ENCODE measurements around the gene OCIAD1.

The OCIAD1 gene

GRCh38 chr4:48896845-48897244 is 66.0 kb downstream of the OCIAD1 start:
- no peak for DNase-seq

DNA sequence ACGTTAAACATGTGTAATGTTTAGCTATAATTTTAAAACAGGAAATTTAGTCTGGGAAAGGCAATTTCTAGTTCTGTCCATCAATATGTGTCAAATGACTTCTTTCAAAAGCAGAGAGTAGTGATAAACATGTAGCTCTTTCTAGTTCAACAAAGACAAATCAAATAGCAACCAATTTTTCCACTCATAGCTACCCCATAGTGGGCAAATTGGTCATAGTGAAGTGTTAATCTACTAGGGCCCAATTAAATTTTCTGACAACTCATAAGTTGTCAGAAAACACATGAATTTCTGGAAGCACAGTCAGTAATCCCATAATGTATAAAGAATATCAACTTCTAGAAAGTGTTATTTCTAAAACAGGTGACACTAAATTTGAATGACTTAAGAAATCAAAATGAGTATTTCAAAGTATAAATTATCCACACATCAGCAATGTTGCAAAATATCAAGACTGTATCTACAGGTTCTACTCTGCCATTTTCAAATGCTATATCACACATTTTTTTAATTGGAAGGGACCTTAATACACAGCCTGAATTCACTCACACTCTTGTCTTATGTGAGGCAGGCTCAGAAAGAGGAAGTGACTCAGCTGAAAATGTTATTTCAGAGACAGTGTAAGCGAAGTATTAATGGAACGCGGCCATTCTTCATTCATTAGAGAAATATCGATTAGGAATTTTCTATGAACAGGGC is 68.0 kb downstream of the OCIAD1 start:
- no peak for DNase-seq

- no peak for DNase-seq
These were observed 68.5 kb downstream of the OCIAD1 start for GRCh38 chr4:48899432-48899749.

GRCh38 chr4:48899950-48900349 is 69.1 kb downstream of the OCIAD1 start:
- DNase-seq, result no peak

- no peak for DNase-seq
These were observed 70.3 kb downstream of the OCIAD1 start for GRCh38 chr4:48901196-48901595.

GRCh38 chr4:48902266-48902665 is 71.4 kb downstream of the OCIAD1 start:
- no peak for DNase-seq

- no peak for DNase-seq
These were observed 73.2 kb downstream of the OCIAD1 start for GRCh38 chr4:48904101-48904500.

DNA sequence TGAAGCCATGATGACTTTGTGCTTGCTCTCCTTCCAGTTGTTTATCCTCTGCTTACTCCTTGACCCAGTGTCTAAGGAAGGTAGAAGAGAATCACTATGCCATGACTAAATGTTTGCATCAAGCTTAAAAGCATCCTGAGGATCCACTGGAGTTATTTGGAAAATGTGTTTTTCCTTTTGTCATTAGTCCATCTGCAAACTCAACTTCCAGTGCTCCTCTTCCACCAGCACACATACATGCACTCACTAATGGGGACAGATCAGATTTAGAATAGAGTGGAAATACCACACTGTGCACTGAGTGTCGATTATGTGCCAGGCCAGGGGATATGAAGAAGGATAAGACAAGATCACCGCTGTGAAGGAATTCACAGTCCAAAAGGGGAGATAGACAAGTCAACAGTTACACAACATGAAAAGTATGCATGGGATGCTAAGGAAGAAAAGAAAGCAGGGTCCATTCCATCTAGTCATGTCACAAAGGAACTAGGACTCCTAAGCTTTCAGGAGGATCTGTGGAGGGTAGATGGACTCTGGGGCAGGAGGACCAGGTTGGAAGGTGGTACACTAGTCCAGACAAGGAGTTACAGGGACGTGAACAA is 73.8 kb downstream of the OCIAD1 start:
- DNase-seq, result no peak

GRCh38 chr4:48905363-48906015 is 74.6 kb downstream of the OCIAD1 start:
- DNase-seq, result no peak

DNA sequence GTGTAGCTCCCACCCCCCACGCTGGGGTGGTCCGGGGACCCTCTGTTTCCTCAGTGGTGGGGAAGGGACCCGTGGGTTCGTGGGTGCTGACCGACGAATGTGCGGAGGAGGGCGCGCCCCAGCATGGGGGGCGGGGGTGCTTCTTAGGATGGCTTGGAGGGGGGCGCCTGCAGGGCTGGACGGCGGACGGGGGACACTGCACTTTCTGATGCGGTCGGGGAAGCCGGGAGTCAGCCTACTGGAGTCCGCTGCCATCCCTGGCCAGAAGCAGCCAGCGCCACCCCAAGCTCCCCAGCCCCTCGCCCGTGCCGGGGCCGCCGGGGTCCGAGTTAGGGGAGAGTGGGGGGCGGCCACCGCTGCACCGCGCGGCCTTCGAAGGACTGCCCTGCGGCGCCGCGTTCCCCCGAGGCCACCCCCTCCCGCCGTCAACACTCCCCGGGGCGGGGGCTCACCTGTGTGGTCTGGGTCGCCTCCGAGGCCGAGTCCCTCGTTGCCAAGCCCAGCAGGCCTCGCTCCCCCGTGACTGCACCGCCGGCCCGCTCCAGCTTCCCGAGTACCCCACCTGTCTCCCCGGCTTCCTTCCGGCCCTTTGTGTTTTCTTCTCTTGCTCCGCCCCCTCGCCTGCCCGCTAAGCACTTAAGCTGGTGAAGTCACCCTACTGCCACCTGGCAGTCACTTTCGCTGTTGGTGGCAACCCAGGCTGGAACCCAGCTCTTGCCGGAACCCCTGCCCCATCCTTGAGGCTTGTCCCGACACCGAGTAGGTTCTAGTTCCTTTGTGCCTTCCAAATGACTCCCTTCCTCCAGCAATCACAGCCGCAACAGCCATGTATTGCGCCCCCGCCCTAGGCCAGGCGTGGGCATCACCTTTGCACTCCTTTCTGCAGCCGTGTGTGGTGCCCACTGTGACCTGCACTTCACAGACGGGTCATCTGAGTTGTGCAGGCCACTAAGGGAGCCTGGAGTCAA is 75.6 kb downstream of the OCIAD1 start, which contains the start of gene OCIAD2:
Gene OCIAD2, minus strand, starts transcription at position 569 of the 968 bp plus-strand sequence. CDS start 2,225 bp downstream, outside the sequence.
- no peak for DNase-seq

- no peak for DNase-seq
These were observed 77.0 kb downstream of the OCIAD1 start for GRCh38 chr4:48907706-48908477.

GRCh38 chr4:48908687-48909086 is 77.8 kb downstream of the OCIAD1 start:
- no peak for DNase-seq

GRCh38 chr4:48909697-48910096 is 78.8 kb downstream of the OCIAD1 start:
- no peak for DNase-seq

DNA sequence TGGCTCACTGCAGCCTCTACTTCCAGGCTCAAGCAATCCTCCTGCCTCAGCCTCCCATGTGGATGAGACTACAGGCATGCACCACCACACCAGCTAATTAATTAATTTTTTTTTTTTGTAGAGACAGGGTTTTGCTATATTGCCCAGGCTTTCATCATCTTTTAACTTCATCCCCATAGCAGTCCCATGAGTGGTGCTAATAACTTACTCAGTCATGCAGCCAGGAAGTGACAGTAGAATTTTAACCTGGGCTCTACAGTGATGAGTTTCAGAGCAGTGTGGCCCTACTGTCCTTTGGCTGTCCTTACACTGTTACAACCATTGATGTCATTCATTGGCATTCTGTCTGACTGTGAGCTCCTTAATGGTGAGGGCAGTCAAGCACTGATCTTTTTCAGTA is 79.6 kb downstream of the OCIAD1 start:
- no peak for DNase-seq
